Measurements from ENCODE around the gene CEP95. TPM values are rescaled to one million over a fixed set of nuclear protein-coding genes. Genes with fewer than 3 reads are reported as not detected.

Gene CEP95
- total and polyA plus RNA-seq, 11 donors = 9.4 to 25.1 (median 13.1) TPM

DNA sequence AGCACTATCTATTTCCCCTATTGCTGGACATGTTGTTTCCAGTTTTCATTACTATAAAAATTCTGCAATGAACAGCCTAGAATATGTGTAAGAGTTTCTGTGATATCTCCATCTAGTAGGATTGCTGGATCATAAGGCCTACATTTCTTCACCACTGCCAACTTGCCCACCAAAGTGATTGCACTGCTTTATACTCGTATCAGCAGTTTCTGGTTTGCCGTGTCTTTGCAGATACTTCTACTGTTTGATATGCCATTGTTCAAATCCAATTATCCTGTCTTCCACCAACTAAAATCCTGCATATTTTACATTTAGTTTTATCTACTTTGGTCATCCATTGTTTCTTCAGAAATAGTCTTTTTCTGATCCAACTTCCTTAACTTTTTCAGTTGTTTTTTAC lies 21.1 kb downstream of the CEP95 start:
- DNase-seq (no peak), ATAC-seq (no peak)
- no peaks in the 10 kb centered on the region for H3K9me3 ChIP-seq
- TF ChIP-seq POLR2A (IDR thresholded peaks at IDR 0.05) (no peak), CTCF (IDR thresholded peaks at IDR 0.05) (no peak)
- peaks cover 0 to 7% (median 0%) of the 10 kb centered on the region in 12 donors for H3K4me1 ChIP-seq
- peaks cover 5 to 100% (median 100%) of the 10 kb centered on the region in 9 donors for H3K36me3 ChIP-seq
- H3K27ac ChIP-seq = no peak overlapping the region
- intact Hi-C loops (cut with DNase I) = no loop called here
- 87 to 92% (median 89%) methylated on average over 2 of the region's 2 CpGs for WGBS, 4 donors
- no peaks in the 10 kb centered on the region for H3K27me3 ChIP-seq
- H3K4me3 ChIP-seq = no peak overlapping the region

- H3K27ac ChIP-seq = no peak overlapping the region
- intact Hi-C loops (cut with DNase I) = no loop called here
- H3K27me3 ChIP-seq = no peaks in the 10 kb centered on the region
- no peaks in the 10 kb centered on the region for H3K9me3 ChIP-seq
- TF ChIP-seq POLR2A (IDR thresholded peaks at IDR 0.05) (no peak), CTCF (IDR thresholded peaks at IDR 0.05) (no peak)
- no peak for ATAC-seq
- H3K36me3 ChIP-seq = peaks cover 5 to 100% (median 100%) of the 10 kb centered on the region in 9 donors
- 93 to 97% (median 95%) methylated on average over 5 of the region's 5 CpGs for WGBS, 4 donors
- no peak for DNase-seq
- H3K4me1 ChIP-seq = peaks cover 0 to 7% (median 0%) of the 10 kb centered on the region in 12 donors
- H3K4me3 ChIP-seq = no peak overlapping the region
Measured at GRCh38 chr17:64529221-64529620, 22.4 kb downstream of the CEP95 start.

DNA sequence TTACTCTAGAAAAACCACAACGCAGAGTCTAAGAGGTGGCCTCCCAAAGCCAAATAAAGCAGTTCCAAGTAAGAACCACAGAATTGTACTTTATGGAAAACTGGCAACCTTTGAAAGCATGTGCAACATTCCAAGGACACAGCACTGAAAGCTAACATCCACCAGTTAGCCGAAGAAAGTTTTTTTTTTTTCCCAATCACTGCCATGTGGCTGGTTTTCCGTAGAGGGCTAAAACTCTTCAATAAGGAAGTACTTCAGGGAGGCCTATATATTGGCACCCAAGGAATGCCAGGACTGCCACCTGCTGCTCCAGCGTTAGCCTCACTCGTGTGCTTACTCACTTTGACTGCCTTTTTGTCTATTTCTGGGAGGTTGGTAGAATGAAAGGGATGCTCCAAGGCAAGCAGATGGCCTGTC lies 25.2 kb downstream of the CEP95 start:
- DNase-seq = no peak
- H3K27me3 ChIP-seq = no peaks in the 10 kb centered on the region
- H3K4me1 ChIP-seq = peaks cover 0 to 7% (median 0%) of the 10 kb centered on the region in 12 donors
- H3K36me3 ChIP-seq = peaks cover 4 to 100% (median 100%) of the 10 kb centered on the region in 9 donors
- TF ChIP-seq CTCF (IDR thresholded peaks at IDR 0.05) = no peak
- TF ChIP-seq POLR2A (IDR thresholded peaks at IDR 0.05) = no peak
- no peaks in the 10 kb centered on the region for H3K9me3 ChIP-seq
- WGBS, 4 donors = 78 to 85% (median 80%) methylated on average over 5 of the region's 5 CpGs
- no peak overlapping the region for H3K27ac ChIP-seq
- no peak overlapping the region for H3K4me3 ChIP-seq
- ATAC-seq = no peak
- intact Hi-C loops (cut with DNase I) = loop anchor here in 2 of 10 donors (2.0 to 10.0 kb wide), 2 partner anchors 29 to 113 kb away; no protein-coding TSS in a partner anchor

GRCh38 chr17:64532409-64532808 lies 25.6 kb downstream of the CEP95 start:
- Histone ChIP-seq H3K4me1 (peaks cover 0 to 7% (median 0%) of the 10 kb centered on the region in 12 donors), H3K9me3 (no peaks in the 10 kb centered on the region), H3K27ac (no peak overlapping the region), H3K27me3 (no peaks in the 10 kb centered on the region), H3K4me3 (no peak overlapping the region), H3K36me3 (peaks cover 2 to 100% (median 100%) of the 10 kb centered on the region in 9 donors)
- DNase-seq (no peak), ATAC-seq (peak in 3 of 4 donors; percentile 33 to 41 (median 33))
- intact Hi-C loops (cut with DNase I) = loop anchor here in 2 of 10 donors (2.0 to 10.0 kb wide), 2 partner anchors 28 to 112 kb away; no protein-coding TSS in a partner anchor
- TF ChIP-seq POLR2A (IDR thresholded peaks at IDR 0.05) = no peak
- no peak for TF ChIP-seq CTCF (IDR thresholded peaks at IDR 0.05)
- 63 to 78% (median 67%) methylated on average over 5 of the region's 5 CpGs for WGBS, 4 donors

Measured in heart left ventricle (tissue), 16 donors.